ENCODE results near the gene AMZ2.
A peak's percentile ranks its signal among the peaks of the same experiment; 100 is the strongest.
"Not testable (repeated sequence)": the region's sequence is repeated elsewhere in the genome, so short reads cannot be mapped to it uniquely, and the experiment has no call there.

Gene AMZ2

GRCh38 chr17:68237369-68238163 is 10.3 kb upstream of the AMZ2 start:
- Histone ChIP-seq H3K9ac (peak overlapping the region; percentile 65), H3K4me1 (ENCODE audit: low read depth, poor library complexity, severe bottlenecking) (peaks cover 79% of the 10 kb centered on the region), H3K27ac (peak overlapping the region; percentile 95), H2AFZ (ENCODE audit: low read depth) (peak overlapping the region; percentile 60), H3K4me2 (peak overlapping the region; percentile 99)
- not testable (repeated sequence) for H3K36me3 ChIP-seq (ENCODE audit: insufficient read depth); H4K20me1 ChIP-seq (ENCODE audit: insufficient read depth); H3K79me2 ChIP-seq (ENCODE audit: insufficient read depth, low read depth); H3K27me3 ChIP-seq (ENCODE audit: insufficient read depth, low read depth); H3K4me3 ChIP-seq (IDR thresholded peaks at IDR 0.05; ENCODE audit: insufficient read depth, low read depth, low read length)

GRCh38 chr17:68238164-68238870 is 9.5 kb upstream of the AMZ2 start:
- H3K27ac ChIP-seq, result peak overlapping the region; percentile 95
- no peaks in the 10 kb centered on the region for H4K20me1 ChIP-seq (ENCODE audit: insufficient read depth)
- H3K36me3 ChIP-seq (ENCODE audit: insufficient read depth), result no peaks in the 10 kb centered on the region
- H3K4me2 ChIP-seq, result peak overlapping the region; percentile 99
- no peak for TF ChIP-seq CTCF (conservative IDR thresholded peaks at IDR 0.05; ENCODE audit: low read depth, low read length)
- H2AFZ ChIP-seq (ENCODE audit: low read depth), result peak overlapping the region; percentile 60
- no peaks in the 10 kb centered on the region for H3K27me3 ChIP-seq (ENCODE audit: insufficient read depth, low read depth)
- no peak overlapping the region for H3K4me3 ChIP-seq (IDR thresholded peaks at IDR 0.05; ENCODE audit: insufficient read depth, low read depth, low read length)
- H3K79me2 ChIP-seq (ENCODE audit: insufficient read depth, low read depth), result no peaks in the 10 kb centered on the region
- H3K9ac ChIP-seq, result peak overlapping the region; percentile 65
- peaks cover 73% of the 10 kb centered on the region for H3K4me1 ChIP-seq (ENCODE audit: low read depth, poor library complexity, severe bottlenecking)

GRCh38 chr17:68238871-68239253 is 9.0 kb upstream of the AMZ2 start:
- no peaks in the 10 kb centered on the region for H3K79me2 ChIP-seq (ENCODE audit: insufficient read depth, low read depth)
- peak overlapping the region; percentile 95 for H3K27ac ChIP-seq
- peak overlapping the region; percentile 65 for H3K9ac ChIP-seq
- no peak for TF ChIP-seq CTCF (conservative IDR thresholded peaks at IDR 0.05; ENCODE audit: low read depth, low read length)
- H3K4me2 ChIP-seq, result peak overlapping the region; percentile 99
- no peaks in the 10 kb centered on the region for H3K36me3 ChIP-seq (ENCODE audit: insufficient read depth)
- peak overlapping the region; percentile 60; the same call in 1 of the 2 replicates for H2AFZ ChIP-seq (ENCODE audit: low read depth)
- H4K20me1 ChIP-seq (ENCODE audit: insufficient read depth), result no peaks in the 10 kb centered on the region
- H3K27me3 ChIP-seq (ENCODE audit: insufficient read depth, low read depth), result no peaks in the 10 kb centered on the region
- H3K4me1 ChIP-seq (ENCODE audit: low read depth, poor library complexity, severe bottlenecking), result peaks cover 71% of the 10 kb centered on the region
- H3K4me3 ChIP-seq (IDR thresholded peaks at IDR 0.05; ENCODE audit: insufficient read depth, low read depth, low read length), result no peak overlapping the region

- Histone ChIP-seq H3K4me3 (IDR thresholded peaks at IDR 0.05; ENCODE audit: insufficient read depth, low read depth, low read length) (no peak overlapping the region), H3K36me3 (ENCODE audit: insufficient read depth) (no peaks in the 10 kb centered on the region), H3K4me1 (ENCODE audit: low read depth, poor library complexity, severe bottlenecking) (peaks cover 61% of the 10 kb centered on the region), H3K27ac (peak overlapping the region; percentile 95; the same call in 1 of the 2 replicates), H3K9ac (no peak overlapping the region; the same call in 1 of the 2 replicates), H3K79me2 (ENCODE audit: insufficient read depth, low read depth) (no peaks in the 10 kb centered on the region), H3K27me3 (ENCODE audit: insufficient read depth, low read depth) (no peaks in the 10 kb centered on the region), H2AFZ (ENCODE audit: low read depth) (no peak overlapping the region), H3K4me2 (peak overlapping the region; percentile 99; the same call in 1 of the 2 replicates), H4K20me1 (ENCODE audit: insufficient read depth) (no peaks in the 10 kb centered on the region)
- TF ChIP-seq CTCF (conservative IDR thresholded peaks at IDR 0.05; ENCODE audit: low read depth, low read length), result no peak
These were observed 8.0 kb upstream of the AMZ2 start for GRCh38 chr17:68239632-68240366.

All from KMS-11 (cell line).